Subcutaneous abdominal adipose tissue (tissue), 5 donors: ENCODE measurements around the gene CDX1.

ENCODE experiments used
- H3K27ac ChIP-seq: one replicate; pipeline ENCODE4 v1.7.0; 2013; ENCODE audit warnings: low read depth, mild to moderate bottlenecking, inconsistent platforms, low read length, moderate library complexity
- H3K27me3 ChIP-seq, 5 donors: one replicate each; pipeline ENCODE4 v1.7.0; 2013; ENCODE audit warnings: low read length in 5 of 5, inconsistent platforms in 1 of 5; ENCODE audit not compliant: control insufficient read depth in 5 of 5, insufficient read depth in 4 of 5
- H3K36me3 ChIP-seq, 5 donors: one replicate each; pipeline ENCODE4 v1.7.0; 2013; ENCODE audit warnings: low read length in 5 of 5; ENCODE audit not compliant: control insufficient read depth in 5 of 5, insufficient read depth in 5 of 5
- H3K4me1 ChIP-seq, 5 donors: one replicate each; pipeline ENCODE4 v1.7.0; 2013; ENCODE audit warnings: low read length in 5 of 5, mild to moderate bottlenecking in 3 of 5, moderate library complexity in 1 of 5; ENCODE audit not compliant: control insufficient read depth in 5 of 5, insufficient read depth in 5 of 5
- H3K4me3 ChIP-seq, 5 donors: one replicate each; pipeline ENCODE4 v1.7.0; 2013; ENCODE audit warnings: low read length in 5 of 5, low read depth in 1 of 5
- H3K9ac ChIP-seq, 5 donors: one replicate each; pipeline ENCODE4 v1.7.0; 2013; ENCODE audit warnings: low read length in 5 of 5, mild to moderate bottlenecking in 4 of 5, moderate library complexity in 3 of 5
- H3K9me3 ChIP-seq, 5 donors: one replicate each; pipeline ENCODE4 v1.7.0; 2013; ENCODE audit warnings: low read length in 5 of 5; ENCODE audit not compliant: control insufficient read depth in 5 of 5
- donor health status: healthy.
- donor health status: healthy.
- donor health status: healthy.
- donor health status: healthy.
- donor health status: healthy.

CDX1 gene

DNA sequence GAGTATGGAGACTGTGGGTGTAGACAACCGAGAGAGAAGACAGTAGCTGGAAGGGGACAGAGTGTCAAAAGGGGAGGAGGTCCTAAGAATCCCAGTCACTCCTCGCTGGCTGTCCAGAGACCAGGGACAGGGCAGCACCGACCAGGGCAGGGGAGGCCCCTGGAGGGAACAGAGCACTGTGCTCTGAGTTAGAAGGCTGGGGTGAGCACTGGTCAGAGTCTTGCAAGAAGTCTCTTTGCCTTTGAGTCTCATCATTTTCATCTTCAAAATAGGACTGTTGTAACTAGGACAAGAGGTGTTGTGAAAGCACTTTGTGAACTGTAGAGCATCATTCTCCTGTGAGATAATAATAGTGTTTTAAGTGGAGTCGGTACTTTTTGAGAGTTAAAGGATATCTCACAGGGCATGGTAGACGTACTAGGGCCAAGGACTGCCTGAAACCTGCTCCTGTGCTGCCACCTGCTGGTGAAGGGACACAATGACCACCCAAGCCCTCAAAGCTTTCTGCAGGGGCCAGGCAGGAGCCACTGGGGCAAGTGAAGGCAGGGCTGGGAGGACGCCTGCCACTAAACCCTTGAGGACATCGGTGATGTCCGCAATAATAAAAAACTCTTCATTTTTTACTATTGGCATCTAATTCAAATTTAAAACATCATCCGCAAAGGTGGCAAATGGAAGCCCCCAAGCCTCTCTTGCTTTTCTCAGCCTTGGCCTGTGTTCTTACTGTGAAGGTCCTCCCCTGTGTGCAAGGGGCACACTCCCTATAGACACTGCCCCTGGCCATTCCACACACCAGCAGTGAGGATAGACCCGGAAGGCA, 51.5 kb downstream of the CDX1 start:
- Histone ChIP-seq H3K27ac (no peak overlapping the region), H3K27me3 (peaks cover 0 to 18% (median 2%) of the 10 kb centered on the region in 5 donors), H3K4me1 (peaks cover 1 to 23% (median 10%) of the 10 kb centered on the region in 5 donors), H3K4me3 (no peak overlapping the region), H3K36me3 (no peaks in the 10 kb centered on the region), H3K9me3 (no peaks in the 10 kb centered on the region), H3K9ac (no peak overlapping the region)

DNA sequence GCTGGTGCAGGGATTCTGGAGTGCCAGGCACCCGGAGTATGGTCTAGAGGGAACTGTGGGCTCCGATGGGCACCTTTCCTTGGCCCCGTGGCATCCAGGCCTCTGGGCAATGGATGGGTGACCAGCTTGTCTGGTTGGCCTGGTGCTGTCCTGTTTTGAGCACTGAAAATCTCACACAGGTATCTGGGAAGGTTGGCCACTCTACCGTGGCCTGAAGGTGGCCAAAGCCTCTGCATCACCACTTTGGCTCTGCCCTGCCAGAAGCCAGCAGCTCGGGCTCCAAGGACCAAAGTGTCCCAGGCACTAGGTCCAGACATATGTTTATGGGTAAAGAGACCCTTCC, 52.1 kb downstream of the CDX1 start:
- no peak overlapping the region for H3K27ac ChIP-seq
- peaks cover 0 to 14% (median 2%) of the 10 kb centered on the region in 5 donors for H3K27me3 ChIP-seq
- no peaks in the 10 kb centered on the region for H3K36me3 ChIP-seq
- no peak overlapping the region for H3K9ac ChIP-seq
- no peaks in the 10 kb centered on the region for H3K9me3 ChIP-seq
- peaks cover 1 to 21% (median 10%) of the 10 kb centered on the region in 5 donors for H3K4me1 ChIP-seq
- H3K4me3 ChIP-seq: no peak overlapping the region

DNA sequence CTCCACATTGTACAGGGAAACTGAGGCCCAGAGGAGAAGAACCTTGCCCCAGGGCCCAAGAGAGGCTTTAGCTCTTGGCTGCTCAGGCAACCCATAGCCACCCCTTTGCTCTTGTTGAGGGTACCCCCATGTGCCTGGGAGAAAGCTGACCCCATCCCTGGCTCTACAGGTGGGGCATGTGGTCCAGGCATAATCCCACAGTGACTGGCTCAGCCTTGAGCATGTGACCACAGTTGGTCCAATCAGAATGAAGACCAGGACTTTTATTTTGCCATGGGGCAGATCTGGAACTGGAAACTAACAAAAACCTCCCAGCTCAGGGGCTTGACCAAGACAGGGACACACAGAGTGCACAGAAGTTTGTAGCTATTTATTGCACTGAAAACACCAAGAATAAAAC, 52.6 kb downstream of the CDX1 start:
- Histone ChIP-seq H3K4me1 (peaks cover 1 to 17% (median 10%) of the 10 kb centered on the region in 5 donors), H3K9ac (no peak overlapping the region)

DNA sequence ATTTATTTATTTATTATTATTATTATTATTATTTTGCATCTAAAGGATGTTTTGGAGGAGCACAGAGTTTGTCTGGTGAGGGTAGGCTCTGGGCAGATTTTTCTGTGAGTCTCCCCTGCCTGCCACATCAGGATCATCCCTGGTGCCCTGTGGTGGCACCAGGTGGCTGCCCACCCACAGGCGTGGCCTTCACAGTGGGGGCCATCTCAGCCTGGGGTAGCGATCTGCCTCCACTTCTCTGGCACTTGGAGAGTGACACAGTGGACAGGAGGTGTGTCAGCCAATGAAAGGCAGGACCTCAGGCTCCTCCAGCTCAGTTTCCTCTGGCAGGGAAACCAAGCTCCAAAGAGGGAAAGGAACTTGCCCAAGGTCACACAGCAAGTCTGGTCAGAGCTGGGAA, 53.3 kb downstream of the CDX1 start:
- no peaks in the 10 kb centered on the region for H3K36me3 ChIP-seq
- no peaks in the 10 kb centered on the region for H3K9me3 ChIP-seq
- peaks cover 0 to 14% (median 2%) of the 10 kb centered on the region in 5 donors for H3K27me3 ChIP-seq
- H3K9ac ChIP-seq: no peak overlapping the region
- H3K4me1 ChIP-seq: peaks cover 0 to 12% (median 5%) of the 10 kb centered on the region in 5 donors
- H3K27ac ChIP-seq: no peak overlapping the region
- no peak overlapping the region for H3K4me3 ChIP-seq

More for the DNA sequence above, 52.6 kb downstream of the CDX1 start:
- H3K4me3 ChIP-seq: no peak overlapping the region
- peaks cover 0 to 14% (median 2%) of the 10 kb centered on the region in 5 donors for H3K27me3 ChIP-seq
- H3K27ac ChIP-seq: no peak overlapping the region
- H3K9me3 ChIP-seq: no peaks in the 10 kb centered on the region
- H3K36me3 ChIP-seq: no peaks in the 10 kb centered on the region

DNA sequence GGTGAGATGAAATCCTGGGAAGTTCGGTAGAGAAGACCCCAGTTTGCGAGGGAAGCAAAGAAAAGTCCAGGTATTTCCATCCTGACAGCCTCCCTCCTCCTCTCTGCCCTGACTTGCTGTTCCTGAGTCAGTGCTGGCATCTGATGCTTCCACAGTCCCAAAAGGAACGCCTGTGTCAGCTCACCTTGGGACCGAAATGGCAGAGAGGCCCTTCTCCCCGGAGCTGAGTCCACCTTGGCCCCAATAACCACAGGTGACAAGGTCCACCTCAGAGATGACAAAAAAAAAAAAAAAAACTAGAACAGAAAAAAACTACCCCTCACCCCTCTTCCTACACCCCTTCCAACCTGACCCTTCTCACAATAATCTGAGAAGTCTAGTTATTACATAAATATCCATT, 54.9 kb downstream of the CDX1 start:
- Histone ChIP-seq H3K4me3 (no peak overlapping the region), H3K9ac (no peak overlapping the region), H3K27ac (no peak overlapping the region), H3K27me3 (peaks cover 0 to 14% (median 2%) of the 10 kb centered on the region in 5 donors), H3K9me3 (no peaks in the 10 kb centered on the region), H3K36me3 (no peaks in the 10 kb centered on the region), H3K4me1 (peaks cover 0 to 7% (median 1%) of the 10 kb centered on the region in 5 donors)

DNA sequence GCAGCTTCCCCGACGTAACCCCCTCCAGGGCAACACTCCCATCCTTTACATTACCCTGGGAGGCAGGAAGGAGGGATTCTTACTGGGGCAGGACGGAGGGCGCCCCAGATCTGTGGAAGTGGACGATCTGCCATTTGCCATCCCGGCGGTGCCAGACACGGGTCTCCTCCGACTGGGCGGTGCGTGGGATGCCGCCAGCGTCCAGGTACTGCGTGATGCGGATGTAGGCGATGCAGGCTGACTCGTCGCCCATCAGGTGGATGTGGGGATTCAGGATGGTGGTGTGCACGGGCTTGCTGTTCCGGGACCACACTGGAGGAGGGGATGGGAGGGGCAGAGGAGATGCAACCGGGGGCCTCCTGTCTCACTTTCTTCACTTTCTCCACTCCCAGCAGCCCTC, 56.3 kb downstream of the CDX1 start:
- Histone ChIP-seq H3K27me3 (peaks cover 0 to 6% (median 2%) of the 10 kb centered on the region in 5 donors), H3K36me3 (no peaks in the 10 kb centered on the region), H3K27ac (no peak overlapping the region), H3K4me3 (no peak overlapping the region), H3K4me1 (peaks cover 0 to 2% (median 1%) of the 10 kb centered on the region in 5 donors), H3K9ac (no peak overlapping the region), H3K9me3 (no peaks in the 10 kb centered on the region)

DNA sequence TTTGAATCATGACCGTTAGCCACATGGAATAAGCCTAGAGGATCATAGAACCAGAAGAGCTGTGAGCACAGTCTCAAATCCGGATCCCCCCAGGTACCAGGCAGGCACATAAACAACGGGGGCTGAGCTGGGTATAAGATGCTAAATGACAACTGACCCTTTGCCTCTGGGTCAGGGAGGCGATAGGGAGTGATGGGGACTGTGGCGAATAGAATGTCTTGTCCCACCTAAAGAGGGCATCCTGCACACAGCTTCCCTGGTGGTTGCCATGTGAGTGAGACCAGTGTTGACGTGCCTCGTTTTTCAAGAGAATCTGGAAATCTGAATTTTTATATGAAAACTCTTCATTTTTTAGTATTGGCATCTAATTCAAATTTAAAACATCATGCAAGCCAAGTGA, 56.9 kb downstream of the CDX1 start:
- no peak overlapping the region for H3K27ac ChIP-seq
- no peak overlapping the region for H3K4me3 ChIP-seq
- H3K27me3 ChIP-seq: peaks cover 0 to 6% (median 2%) of the 10 kb centered on the region in 5 donors
- H3K36me3 ChIP-seq: no peaks in the 10 kb centered on the region
- H3K9me3 ChIP-seq: no peaks in the 10 kb centered on the region
- H3K9ac ChIP-seq: no peak overlapping the region
- no peaks in the 10 kb centered on the region for H3K4me1 ChIP-seq

DNA sequence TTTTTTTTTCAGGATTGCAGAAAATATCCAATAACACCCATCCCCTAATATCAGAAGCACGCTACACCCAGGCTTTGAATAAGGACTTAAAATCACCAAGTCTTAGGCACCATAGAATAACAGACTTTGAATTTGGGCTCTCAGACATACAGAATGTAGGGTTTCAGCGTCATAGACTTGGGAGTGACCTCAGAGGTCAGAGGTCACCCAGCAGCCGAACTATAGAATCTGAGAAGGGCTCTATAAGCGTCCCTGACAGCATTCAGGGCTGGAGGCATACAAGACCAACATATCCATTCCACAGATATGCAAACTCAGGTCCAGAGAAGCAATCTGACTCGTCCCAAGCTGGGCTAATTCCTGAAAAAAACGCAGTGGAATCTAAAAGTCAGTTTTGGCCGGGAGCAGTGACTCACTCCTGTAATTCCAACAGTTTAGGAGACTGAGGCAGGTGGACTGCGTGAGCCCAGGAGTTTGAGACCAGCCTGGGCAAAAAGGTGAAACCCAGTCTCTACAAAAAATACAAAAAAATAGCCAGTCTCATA, 58.0 kb downstream of the CDX1 start:
- Histone ChIP-seq H3K9ac (no peak overlapping the region), H3K4me1 (no peaks in the 10 kb centered on the region), H3K27me3 (peaks cover 0 to 6% (median 2%) of the 10 kb centered on the region in 5 donors), H3K4me3 (no peak overlapping the region), H3K27ac (no peak overlapping the region), H3K9me3 (no peaks in the 10 kb centered on the region), H3K36me3 (no peaks in the 10 kb centered on the region)

DNA sequence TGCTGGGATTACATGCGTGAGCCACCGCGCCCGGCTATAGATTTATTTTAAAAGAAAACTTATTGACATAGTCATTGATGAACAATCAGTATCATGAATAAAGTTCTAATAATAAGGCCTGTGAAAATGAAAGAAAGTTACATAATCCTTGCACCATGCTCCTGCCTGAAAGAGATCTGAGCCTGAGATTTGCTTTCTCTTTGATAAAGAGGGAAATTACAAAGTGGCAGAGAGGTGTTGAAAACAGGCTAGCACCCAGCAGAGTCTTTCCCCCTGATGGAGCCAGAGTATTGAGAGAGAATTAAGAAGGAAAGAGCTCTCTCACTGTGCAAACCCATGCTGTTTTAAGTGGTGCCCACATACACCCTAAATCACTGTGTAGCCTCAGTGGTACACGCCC, 60.5 kb downstream of the CDX1 start:
- H3K36me3 ChIP-seq: no peaks in the 10 kb centered on the region
- H3K9me3 ChIP-seq: no peaks in the 10 kb centered on the region
- no peak overlapping the region for H3K27ac ChIP-seq
- H3K4me3 ChIP-seq: no peak overlapping the region
- no peak overlapping the region for H3K9ac ChIP-seq
- no peaks in the 10 kb centered on the region for H3K4me1 ChIP-seq
- H3K27me3 ChIP-seq: no peaks in the 10 kb centered on the region

DNA sequence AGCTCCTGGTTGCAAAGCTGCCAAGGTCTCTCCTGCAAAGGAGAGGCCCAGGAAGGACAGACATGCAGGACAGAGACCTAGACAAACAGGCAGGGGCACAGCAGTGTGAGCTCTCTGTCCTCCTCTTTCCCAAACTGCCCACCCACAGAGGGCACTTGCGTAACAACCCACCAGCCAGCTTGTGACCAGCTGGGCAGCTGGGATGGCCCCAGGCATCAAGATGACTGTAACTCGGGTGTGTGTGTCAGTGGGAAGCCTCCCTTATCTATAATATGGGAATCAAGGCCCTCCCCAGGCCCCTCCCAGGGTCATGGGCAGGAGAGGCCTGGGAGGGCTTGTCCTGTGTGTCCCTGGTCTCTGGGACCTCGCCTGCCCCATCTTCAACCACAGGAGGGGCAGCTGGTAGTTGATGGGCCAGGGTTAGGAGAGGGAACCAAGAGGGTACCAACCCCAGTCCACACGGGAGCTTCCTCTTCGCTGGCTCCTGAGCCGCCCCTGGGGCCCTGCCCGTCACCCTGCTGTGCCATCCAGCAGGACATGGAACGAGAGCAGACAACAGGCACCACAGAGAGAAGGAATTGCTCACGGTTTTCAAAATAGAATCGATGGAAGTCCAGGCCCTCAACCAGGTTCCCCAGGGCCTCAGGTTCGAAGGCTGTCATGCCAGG, 61.2 kb downstream of the CDX1 start:
- Histone ChIP-seq H3K27me3 (no peaks in the 10 kb centered on the region), H3K9ac (no peak overlapping the region), H3K4me3 (no peak overlapping the region), H3K4me1 (no peaks in the 10 kb centered on the region), H3K9me3 (no peaks in the 10 kb centered on the region), H3K27ac (no peak overlapping the region), H3K36me3 (no peaks in the 10 kb centered on the region)
